Stimulated activated CD8-positive, alpha-beta memory T cell treated with anti-CD3 and anti-CD28 coated beads, Interleukin-2, amount 100 ng/mL, for 48 hours (primary cell): Measurements from ENCODE around the gene CDC42EP2.
"Not testable (repeated sequence)": the region's sequence is repeated elsewhere in the genome, so short reads cannot be mapped to it uniquely, and the experiment has no call there.

Source experiments
- DNase-seq, 2 donors: peaks; one replicate each; pipeline ENCODE4 v3.0.0-alpha.2; 2020; ENCODE audit warnings: low read depth in 2 of 2

Gene CDC42EP2

DNA sequence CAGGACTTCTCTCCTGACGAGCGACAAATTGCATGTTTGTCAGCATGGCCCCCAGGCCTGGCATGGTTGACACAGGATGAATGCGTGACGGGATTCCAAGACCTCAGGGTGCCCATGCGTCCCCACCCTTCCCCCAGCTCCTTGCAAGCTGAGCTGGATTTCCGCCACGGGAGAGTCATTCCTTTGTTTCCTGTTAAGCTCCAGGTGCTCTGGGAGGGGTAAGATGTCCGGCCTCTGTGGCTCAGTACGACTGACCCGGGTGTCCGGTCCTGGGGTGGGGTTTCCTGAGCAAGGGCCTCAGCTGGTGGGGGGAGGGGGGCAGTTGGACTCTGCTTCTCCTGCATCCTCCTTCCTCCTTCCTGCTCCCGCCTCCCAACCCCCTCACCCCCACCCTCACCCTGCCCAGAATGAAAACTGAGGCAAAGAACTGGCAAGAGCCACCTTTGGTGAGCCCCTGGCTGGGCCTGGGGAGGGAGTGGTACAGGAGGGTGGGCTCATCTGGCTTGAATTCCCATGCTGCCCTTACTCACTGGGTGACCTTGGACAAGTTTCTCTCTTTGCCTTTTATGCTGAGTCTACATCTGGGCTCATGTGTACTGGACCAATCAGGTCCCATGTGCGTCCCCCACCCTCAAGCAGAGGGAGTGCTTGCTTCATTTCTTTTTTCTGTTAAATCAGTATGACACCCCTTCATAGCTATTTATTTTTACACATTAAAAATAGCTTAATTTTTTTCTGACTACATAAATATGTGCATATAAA lies 2.5 kb downstream of the CDC42EP2 start:
- no peak for DNase-seq

DNA sequence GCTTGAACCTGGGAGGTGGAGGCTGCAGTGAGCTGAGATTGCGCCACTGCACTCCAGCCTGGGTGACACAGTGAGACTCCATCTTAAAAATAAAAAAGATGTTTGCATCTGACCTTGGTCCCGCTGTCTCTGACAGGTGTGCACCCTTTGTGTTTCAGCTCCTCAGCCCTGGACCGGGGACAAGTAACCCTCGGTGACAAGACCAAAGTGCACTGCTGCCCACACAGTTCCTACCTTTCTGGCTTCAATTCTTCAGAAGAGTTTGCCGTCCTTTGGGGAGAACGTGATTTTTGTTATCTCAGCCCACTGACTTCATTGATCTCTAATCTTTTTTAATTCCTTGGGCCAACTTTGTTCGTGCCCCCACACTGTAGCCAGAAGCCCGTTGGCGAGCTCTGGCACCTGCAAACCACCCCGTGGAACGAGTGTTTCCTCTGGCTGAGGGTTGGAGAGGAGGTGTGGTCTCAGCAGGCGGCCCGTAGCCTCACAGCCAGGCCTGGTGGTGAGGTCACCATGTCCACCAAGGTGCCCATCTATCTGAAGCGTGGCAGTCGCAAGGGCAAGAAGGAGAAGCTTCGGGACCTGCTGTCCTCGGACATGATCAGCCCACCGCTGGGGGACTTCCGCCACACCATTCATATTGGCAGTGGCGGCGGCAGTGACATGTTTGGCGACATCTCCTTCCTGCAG lies 5.9 kb downstream of the CDC42EP2 start:
- no peak for DNase-seq

DNA sequence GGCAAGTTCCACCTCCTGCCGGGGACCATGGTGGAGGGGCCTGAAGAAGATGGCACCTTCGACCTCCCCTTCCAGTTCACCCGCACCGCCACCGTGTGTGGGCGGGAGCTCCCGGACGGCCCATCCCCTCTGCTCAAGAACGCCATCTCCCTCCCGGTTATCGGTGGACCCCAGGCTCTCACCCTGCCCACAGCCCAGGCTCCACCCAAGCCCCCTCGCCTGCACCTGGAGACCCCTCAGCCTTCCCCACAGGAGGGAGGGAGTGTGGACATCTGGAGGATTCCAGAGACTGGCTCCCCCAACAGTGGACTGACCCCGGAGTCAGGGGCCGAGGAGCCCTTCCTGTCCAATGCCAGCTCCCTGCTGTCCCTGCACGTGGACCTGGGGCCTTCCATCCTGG lies 6.4 kb downstream of the CDC42EP2 start:
- DNase-seq, result no peak

DNA sequence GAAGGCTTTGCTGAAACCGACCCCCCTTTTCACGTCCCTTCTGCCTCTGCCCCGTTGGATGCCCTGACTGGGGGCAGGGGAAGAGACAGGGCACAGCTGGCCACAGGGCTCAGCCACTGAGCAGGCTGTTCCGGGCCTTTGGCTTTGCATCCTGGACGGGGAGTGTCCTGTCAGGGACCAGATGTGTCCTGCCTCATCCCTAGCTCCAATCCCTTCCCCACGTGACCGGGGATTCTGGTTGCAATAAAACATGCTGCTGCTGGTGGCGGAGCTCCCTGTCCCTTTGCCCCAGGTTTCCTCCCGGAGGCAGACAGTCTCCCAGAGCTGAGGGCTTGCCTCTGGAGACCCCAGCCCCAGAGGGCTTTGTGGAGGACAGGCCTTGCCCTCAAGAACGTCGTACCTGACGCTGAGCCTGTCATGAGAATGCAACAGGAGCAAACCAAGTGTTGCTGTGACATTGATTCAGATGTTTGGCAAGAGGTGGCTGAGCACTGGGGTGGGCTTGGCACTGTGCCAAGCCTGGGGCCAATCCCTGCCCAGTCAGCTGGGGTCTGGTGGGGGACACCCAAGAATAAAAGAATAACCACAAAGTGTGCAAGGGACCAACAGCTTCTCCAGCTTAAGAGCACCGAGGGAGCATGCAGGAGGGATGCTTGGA lies 7.3 kb downstream of the CDC42EP2 start:
- DNase-seq, result no peak

DNA sequence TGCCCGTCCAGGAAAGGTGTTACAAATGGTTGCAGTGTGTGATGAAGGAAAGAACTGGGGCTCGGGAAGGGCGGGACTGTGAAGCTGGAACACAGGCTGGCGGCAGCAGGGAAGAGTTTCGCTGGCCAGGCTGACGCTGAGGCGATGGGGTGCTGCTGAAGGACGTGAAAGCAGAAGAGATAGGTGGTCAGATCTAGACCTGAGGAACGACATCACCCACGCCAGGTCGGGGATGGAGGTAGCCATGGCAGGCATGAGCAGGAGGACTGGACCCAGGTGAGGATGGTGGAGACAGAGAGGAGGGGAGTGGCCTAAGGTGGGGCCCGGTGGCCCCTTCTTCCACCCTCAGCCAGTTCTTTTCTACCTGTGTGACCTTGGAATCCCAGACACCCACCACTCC lies 9.1 kb downstream of the CDC42EP2 start:
- no peak for DNase-seq

DNA sequence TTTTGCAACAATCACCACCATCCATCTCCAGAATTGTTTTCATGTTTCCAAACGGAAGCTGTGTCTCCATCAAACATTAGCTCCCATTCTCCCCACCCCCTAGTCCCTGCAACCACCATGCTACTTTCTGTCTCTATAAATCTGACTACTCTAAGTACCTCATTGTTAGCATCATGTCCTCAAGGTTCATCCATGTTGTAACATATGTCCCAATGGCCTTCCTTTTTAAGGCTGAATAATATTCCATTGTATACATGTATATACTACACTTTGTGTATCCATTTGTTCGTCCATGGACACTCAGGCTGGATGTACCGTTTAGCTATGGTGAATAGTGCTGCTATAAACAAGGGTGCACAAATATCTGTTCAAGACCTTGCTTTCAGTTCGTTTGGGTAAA lies 10.8 kb downstream of the CDC42EP2 start:
- no peak for DNase-seq

DNA sequence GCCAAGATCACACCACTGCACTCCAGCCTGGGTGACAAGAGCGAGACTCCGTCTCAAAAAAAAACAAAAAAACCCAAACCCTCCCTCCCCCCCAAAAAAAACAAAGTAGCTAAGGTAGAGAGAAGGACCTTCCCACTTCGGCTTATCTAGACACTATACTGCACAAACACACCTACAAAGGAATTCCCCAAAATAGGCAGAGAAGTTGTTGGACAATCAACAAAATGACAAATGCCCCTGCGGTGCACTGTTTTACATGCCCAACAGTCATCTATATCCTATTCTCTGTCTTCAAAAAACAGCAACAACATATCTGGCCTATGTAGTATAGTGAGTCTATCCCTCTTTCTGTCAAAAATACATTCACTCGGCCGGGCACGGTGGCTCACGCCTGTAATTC lies 12.4 kb downstream of the CDC42EP2 start:
- DNase-seq, result no peak

DNA sequence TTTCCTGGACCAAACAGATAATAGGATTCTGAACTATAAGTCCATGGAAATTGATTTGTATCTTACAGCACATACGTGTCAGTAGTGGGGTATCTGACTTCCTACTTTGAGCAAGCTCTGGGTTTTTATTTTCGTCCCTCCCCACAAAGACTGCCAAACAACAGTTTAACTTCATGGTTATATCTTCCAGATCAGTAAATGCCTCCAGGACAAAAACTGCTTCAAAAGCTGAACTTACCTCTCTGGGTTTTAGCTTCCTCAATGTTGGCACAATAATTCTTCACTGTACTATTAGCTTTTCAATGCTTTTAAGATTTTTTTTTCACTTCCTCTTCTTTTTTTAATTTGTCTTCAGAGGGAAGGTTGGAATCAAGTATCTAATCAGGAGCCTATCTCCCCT lies 14.8 kb downstream of the CDC42EP2 start:
- no peak for DNase-seq

DNA sequence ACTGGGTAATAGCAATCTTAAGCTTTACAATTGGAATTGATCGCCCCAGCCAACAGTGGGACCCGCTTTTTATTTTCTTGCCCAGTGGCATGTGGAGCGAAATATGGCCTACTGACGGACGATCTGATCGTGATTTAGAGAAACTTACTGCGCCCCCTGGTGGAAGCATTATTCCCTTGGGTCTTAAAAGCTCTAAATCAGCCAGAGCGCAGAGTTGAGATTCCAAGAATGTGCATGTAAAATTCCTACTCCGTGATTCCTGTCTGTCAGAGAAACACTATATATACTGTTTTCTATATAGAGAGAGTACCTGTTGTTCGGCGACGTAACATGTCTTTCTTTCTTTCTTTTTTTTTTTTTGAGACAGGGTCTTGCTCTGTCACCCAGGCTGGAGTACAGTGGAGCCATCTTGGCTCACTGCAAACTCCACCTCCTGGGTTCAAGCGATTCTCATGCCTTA lies 15.3 kb downstream of the CDC42EP2 start:
- DNase-seq, result peak; percentile 72 to 77

DNA sequence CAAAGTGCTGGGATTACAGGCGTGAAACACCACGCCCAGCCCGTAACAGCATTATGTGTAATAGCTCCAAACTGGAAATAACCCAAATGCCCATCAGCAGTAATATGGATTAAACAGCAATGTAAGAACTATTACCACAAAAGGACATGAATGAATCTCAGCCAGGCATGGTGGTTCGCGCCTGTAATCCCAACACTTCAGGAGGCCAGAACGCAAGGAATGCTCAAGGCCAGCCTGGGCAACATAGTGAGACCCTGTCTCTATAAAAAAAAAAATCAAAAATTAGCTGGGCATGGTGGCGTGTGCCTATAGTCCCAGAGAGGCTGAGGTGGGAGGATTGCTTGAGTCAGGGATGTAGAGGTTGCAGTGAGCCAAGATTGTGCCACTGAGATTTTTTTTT lies 15.9 kb downstream of the CDC42EP2 start:
- DNase-seq, result no peak

DNA sequence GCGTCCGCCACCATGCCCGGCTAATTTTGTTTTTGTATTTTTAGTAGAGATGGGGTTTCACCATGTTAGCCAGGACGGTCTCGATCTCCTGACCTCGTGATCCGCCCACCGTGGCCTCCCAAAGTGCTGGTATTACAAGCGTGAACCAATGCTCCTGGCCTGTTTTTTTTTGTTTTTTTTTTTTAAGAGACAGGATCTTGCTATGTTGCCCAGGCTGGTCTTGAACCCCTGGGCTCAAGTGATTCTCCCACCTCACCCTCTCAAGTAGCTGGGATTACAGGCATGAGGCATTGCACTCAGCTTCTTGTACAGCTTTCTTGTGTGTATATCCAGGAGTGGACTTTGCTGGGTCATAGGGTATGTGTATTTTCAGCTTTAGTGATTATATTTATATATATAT lies 17.9 kb downstream of the CDC42EP2 start:
- DNase-seq, result not testable (repeated sequence)

DNA sequence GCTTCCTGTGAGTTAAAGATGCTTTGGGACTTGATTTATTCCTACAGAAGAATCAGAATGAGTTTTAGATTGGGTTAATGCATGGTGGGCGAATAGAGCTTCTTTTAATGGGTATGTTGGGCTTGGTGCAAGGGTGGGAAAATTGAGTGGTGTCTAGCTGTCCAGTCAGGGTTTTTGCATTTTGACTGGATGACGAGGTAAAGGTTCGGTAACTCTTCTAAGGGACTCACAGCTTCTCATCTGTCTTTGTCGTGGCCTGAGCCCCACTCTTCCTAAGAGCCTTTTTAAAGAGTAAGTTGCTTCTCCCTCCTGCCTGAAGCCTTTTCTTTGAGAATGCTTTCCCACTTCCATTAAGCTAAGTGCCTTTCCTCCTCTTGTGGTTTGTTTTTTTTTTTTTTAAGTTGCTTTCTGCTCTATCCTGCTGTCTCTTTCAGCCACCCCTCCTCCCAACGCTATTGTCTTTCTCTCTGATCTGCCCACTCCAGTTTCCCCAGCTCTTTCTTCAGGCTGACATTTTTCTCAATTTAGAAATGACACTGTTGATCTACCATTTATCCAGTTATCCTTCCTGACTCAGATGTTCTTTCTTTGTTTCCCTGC lies 20.1 kb downstream of the CDC42EP2 start:
- no peak for DNase-seq

DNA sequence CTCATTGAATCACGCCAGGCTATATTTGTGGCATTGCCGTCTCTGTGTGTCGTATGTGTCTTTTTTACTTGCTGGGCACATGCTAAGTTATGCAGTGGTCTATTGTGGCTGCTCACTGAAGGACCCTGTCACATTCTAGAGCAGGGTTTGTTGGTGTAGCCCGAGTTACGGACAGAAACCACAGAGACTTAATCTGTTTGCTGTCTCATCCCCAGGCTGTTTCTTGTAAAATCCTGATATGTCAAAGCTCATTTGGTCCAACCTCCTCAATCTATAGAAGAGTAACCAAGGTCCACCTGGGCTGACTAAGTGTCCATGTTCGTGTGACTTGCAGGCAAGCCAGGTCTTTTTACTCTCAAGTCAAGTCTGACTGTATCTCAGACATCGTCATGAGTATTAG lies 24.0 kb downstream of the CDC42EP2 start:
- DNase-seq, result no peak

DNA sequence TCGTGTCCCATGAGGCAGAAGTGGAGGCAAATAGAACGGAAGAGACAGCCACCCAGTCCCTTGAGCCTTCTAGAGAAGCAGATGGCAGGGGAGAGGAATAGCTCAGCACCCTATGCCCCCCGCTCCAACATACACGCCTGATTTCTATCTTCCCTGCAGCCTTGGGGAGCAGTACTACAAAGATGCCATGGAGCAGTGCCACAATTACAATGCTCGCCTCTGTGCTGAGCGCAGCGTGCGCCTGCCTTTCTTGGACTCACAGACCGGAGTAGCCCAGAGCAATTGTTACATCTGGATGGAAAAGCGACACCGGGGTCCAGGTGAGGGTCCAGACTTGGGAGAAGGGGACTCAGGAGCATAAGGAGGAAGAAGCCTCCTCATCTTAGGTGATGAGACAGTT lies 25.6 kb downstream of the CDC42EP2 start:
- DNase-seq, result no peak

DNA sequence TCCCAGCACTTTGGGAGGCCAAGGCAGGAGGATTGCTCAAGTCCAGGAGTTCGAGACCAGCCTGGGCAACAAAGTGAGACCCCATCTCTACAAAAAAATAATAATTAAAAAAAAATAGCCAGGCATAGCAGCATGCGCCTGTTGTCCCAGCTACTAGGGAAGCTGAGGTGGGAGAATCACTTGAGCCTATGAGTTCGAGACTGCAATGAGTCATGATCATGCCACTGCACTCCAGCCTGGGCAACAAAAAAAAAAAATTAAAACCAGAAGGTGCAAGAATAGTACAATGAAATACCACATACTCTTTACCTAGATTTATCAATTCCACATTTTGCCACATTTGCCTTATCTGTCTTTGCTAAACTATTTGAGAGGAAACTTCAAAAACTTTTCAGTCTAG lies 27.2 kb downstream of the CDC42EP2 start:
- no peak for DNase-seq

DNA sequence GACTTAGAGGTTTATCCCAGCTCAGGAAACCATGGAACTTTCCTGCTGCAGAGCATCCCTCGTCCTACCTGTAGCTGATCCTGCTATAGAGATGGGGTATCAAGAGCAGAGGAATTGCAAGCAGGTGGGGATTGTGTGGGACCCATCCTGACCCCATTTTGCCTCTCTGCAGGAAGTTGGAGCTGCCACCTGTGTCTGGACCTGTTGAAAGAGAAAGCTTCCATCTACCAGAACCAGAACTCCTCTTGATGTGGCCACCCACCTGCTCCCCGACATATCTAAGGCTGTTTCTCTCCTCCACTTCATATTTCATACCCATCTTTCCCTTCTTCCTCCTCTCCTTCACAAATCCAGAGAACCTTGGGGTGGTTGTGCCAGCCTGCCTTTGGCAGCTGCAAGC lies 36.8 kb downstream of the CDC42EP2 start:
- no peak for DNase-seq

DNA sequence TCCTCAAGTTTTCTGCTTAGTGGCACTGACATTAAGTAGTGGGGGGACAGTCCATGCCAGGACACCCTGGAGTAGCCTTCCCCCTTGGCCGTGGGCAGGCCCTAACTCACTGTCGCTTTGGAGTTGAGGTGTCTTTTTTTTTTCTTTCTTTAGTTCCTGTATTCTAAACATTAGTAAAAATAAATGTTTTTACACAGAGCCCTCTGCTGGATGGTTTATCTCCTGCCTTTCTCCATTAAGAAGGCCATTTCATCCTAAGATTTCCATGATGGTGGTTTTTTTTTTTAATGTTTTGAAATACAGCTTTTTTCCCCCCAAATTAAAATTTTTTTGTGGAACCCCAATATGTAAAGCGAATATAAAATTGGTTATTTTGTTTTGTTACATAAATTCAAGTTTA lies 38.1 kb downstream of the CDC42EP2 start:
- DNase-seq, result no peak

DNA sequence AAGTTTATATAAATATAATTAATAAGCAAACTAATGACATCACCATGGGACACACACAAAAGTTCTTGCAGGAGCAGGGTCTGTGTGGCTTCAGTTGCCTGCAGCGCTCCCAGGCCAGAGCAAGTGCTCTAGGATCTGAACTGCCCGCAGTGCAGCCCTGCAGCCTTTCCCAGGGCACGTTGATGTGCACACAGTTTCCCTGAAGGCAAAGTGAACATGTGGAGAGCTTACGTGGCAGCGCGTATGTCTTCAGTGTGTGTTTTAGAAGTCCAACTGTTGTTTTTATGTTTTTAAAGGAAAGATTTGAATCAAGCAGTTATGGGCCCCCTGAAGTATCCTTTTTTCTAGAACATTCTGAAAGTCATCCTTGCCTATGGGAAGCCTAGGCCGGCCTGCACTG lies 38.7 kb downstream of the CDC42EP2 start:
- no peak for DNase-seq

DNA sequence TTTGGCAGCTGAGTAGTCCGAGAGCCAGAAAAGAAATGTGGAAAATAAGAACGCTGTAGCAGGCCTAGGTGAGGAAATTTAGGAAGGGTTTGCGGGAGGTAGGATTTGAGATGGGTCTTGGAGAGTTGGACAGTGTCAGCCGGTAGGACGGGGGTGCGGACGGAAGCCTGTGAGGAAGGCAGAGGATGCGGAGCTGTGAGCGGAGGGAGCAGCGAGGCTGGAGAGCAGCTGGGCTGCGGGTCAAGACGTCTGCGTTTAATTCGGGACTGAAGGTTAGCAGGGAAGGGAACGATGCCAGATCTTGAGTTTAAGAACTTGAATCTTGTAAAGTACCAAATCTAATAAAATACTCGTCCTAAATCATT lies 39.2 kb downstream of the CDC42EP2 start:
- DNase-seq, result no peak

DNA sequence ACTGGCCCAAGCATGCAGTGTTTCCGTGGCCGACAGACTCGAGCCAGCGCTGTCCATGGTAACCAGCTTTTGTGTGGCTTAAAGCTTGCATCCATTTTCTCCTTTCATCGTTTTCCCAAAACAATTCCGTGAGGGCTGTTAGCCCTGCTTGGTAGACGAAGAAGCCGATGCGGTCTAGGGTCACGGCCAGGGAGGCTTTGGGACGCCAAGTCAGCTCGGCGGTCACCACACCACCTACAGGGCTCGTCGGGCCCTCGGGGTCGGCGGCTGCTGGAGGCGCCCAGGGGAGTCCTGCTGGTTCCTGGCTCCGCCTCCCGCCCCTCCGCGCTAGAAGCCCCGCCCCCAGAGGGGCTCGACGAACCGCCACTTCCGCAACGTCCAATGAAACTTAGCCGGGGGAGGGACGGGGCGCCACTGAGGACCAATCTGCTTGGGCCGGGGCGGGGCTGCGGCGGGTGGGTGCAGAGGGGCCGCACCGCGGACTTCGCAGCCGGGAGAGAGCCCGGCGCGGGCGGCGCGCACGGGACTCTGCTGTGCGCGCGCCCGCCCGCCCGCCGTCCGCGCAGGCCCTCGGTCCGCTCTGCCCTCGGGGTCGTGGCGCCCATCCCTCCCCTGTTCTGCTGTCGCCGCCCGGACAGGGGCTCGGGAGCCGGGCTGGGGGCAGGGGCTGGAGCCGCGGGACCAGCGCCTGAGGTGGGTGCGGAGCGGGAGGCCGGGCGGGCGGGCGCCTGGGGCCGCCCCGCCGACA lies 39.8 kb downstream of the CDC42EP2 start, which contains the start of gene TIGD3:
Gene TIGD3 (plus strand): TSS at position 487 of the 748 bp plus-strand sequence. CDS start 1,058 bp downstream, outside the sequence.
- peak; percentile 97 to 99 for DNase-seq

DNA sequence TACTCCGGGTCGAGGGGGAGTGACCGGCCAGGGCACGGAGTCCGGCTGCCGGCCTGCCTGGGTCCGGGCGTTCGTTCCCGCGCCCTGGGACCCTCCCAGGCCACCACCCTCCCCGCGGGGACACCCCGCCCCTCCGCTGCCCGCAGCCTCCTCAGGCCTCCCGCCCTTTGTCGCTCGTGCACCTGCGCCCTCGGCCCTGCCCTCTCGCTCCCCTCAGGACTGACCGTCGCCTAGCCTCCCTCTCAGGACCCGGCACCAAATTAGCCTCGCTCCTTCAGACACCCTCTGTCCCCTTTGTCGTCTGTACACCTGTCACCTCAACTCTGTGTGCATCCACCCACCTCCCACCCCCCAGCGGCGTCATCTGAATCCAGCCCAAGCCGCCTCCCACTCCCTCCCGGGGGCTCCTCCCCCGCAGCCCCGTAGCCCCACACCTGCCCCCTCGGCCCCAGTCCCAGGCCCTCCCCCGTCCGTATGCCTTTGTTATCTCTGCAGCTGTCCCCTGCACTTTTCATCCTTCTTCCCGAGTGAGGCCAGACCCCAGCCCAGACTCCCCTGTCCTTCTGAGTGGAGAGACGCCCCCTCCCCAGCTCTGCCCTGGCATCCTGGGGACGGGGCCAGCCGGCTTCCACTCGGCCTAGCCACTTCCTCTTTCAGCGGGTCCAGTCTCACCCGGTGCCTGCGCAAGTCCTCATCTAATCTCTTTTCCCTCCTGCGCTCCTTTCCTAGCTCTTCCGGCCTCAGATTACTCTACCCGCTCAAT lies 40.5 kb downstream of the CDC42EP2 start:
- peak; percentile 22 to 23 for DNase-seq
